Retina (tissue), 1 donor: ENCODE measurements around the gene EEF1G.
"Not testable (repeated sequence)": the region's sequence is repeated elsewhere in the genome, so short reads cannot be mapped to it uniquely, and the experiment has no call there.

Source experiments
- DNase-seq: peaks from one replicate; pipeline ENCODE4 v3.0.0-alpha.2; 2016

EEF1G gene

GRCh38 chr11:62573592-62574362 lies at the start of gene EEF1G:
EEF1G (minus strand) TSS chr11:62573891; CDS start chr11:62573842, 49 bp downstream.
- peak; percentile 98 for DNase-seq

GRCh38 chr11:62622476-62623089 lies 48.9 kb upstream of the EEF1G start:
- no peak for DNase-seq

GRCh38 chr11:62621567-62622470 lies 48.1 kb upstream of the EEF1G start, which contains the start of gene B3GAT3:
B3GAT3 (minus strand) TSS chr11:62621986; CDS start chr11:62621947, 39 bp downstream.
- DNase-seq, result peak; percentile 96

GRCh38 chr11:62621027-62621566 lies 47.4 kb upstream of the EEF1G start:
- no peak for DNase-seq

GRCh38 chr11:62616957-62617356 lies 43.3 kb upstream of the EEF1G start:
- not testable (repeated sequence) for DNase-seq

GRCh38 chr11:62615521-62615920 lies 41.8 kb upstream of the EEF1G start:
- no peak for DNase-seq

GRCh38 chr11:62614275-62614674 lies 40.6 kb upstream of the EEF1G start:
- DNase-seq, result no peak

- no peak for DNase-seq
These were observed 39.6 kb upstream of the EEF1G start for GRCh38 chr11:62613291-62613778.

GRCh38 chr11:62612366-62613290 lies 38.9 kb upstream of the EEF1G start, which contains the start of the genes EML3 and ROM1:
EML3 (minus strand) TSS chr11:62612775; CDS start chr11:62612457, 318 bp downstream.
ROM1 (plus strand) TSS chr11:62613257; CDS start chr11:62613282, 25 bp downstream.
- DNase-seq, result peak; percentile 69

GRCh38 chr11:62611705-62612365 lies 38.1 kb upstream of the EEF1G start:
- peak; percentile 58 for DNase-seq

- DNase-seq, result peak; percentile 16
These were observed 37.4 kb upstream of the EEF1G start for GRCh38 chr11:62610814-62611704.

- no peak for DNase-seq
These were observed 36.7 kb upstream of the EEF1G start for GRCh38 chr11:62610403-62610802.

- DNase-seq, result no peak
These were observed 35.1 kb upstream of the EEF1G start for GRCh38 chr11:62608776-62609175.

- no peak for DNase-seq
These were observed 34.0 kb upstream of the EEF1G start for GRCh38 chr11:62607714-62608113.

- DNase-seq, result no peak
These were observed 32.2 kb upstream of the EEF1G start for GRCh38 chr11:62605902-62606301.

- no peak for DNase-seq
These were observed 31.8 kb upstream of the EEF1G start for GRCh38 chr11:62605467-62605866.

GRCh38 chr11:62604460-62605120 lies 30.9 kb upstream of the EEF1G start:
- no peak for DNase-seq

- no peak for DNase-seq
These were observed 30.1 kb upstream of the EEF1G start for GRCh38 chr11:62603776-62604299.

GRCh38 chr11:62603072-62603408 lies 29.3 kb upstream of the EEF1G start:
- DNase-seq, result no peak
